ENCODE measurements around the gene SLC38A7.

Gene SLC38A7

GRCh38 chr16:58647107-58647506 is 37.5 kb downstream of the SLC38A7 start:
- H3K4me3 ChIP-seq (ENCODE audit: low read depth, low read length), result no peak overlapping the region
- TF ChIP-seq CTCF (IDR thresholded peaks at IDR 0.05; ENCODE audit: control insufficient read depth, extremely low read depth, insufficient read depth), result no peak
- no peak for DNase-seq (ENCODE audit: low read depth)

- TF ChIP-seq CTCF (IDR thresholded peaks at IDR 0.05; ENCODE audit: control insufficient read depth, extremely low read depth, insufficient read depth), result no peak
- DNase-seq (ENCODE audit: low read depth), result peak; percentile 55
- no peak overlapping the region for H3K4me3 ChIP-seq (ENCODE audit: low read depth, low read length)
Observed at GRCh38 chr16:58644765-58645487, 39.6 kb downstream of the SLC38A7 start.

DNA sequence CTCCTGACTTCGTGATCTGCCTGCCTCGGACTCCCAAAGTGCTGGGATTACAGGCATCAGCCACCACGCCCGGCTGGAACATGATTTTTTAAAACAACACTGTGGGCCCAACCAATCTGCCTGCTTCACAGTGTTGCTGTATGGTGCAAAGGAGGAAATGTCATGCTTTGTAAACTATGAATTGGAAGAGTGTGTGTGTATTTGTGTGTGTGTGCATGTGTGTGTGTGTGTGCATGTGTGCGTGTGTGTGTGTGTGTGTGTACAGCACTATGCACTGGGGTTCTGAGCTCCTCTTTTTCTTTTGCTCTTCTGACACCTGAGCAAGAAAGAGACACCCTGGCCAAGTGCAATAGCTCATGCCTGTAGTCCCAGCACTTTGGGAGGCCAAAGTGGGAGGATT is 40.5 kb downstream of the SLC38A7 start:
- no peak overlapping the region for H3K4me3 ChIP-seq (ENCODE audit: low read depth, low read length)
- DNase-seq (ENCODE audit: low read depth), result no peak
- TF ChIP-seq CTCF (IDR thresholded peaks at IDR 0.05; ENCODE audit: control insufficient read depth, extremely low read depth, insufficient read depth), result no peak

DNA sequence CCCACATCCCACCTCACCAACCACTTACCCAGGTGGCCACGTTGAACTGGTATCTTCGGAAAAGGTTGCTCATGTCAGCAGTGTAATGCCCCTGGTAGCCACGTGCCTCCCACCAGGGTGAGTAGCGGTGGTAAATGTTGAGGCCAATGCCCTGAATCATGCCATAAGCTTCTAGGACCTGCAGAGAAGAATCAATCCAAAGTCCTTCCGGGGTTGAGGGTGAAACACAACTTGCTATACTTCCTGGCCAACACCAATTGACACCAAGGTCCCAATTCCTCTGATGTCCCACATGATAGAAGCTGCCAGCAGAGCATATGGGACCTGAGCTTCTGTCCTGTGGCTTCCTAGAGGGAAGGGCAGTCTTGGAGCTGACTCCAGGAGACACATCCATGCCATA is 43.6 kb downstream of the SLC38A7 start:
- no peak overlapping the region for H3K4me3 ChIP-seq (ENCODE audit: low read depth, low read length)
- no peak for DNase-seq (ENCODE audit: low read depth)
- no peak for TF ChIP-seq CTCF (IDR thresholded peaks at IDR 0.05; ENCODE audit: control insufficient read depth, extremely low read depth, insufficient read depth)

DNA sequence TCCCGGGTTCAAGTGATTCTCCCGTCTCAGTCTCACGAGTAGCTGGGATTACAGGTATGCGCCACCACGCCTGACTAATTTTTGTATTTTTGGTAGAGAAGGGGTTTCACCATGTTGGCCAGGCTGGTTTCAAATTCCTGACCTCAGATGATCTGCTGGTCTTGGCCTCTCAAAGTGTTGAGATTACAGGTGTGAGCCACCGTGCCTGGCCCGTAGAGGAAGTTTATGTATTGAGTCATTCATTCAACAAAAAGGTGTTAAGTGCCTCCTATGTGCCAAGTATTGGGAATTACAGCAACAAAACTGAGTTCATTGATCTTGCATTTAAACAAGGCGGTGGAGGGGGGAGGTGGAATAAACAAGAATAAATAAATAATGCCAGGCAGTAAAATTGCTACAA is 44.7 kb downstream of the SLC38A7 start:
- no peak for TF ChIP-seq CTCF (IDR thresholded peaks at IDR 0.05; ENCODE audit: control insufficient read depth, extremely low read depth, insufficient read depth)
- H3K4me3 ChIP-seq (ENCODE audit: low read depth, low read length), result no peak overlapping the region
- no peak for DNase-seq (ENCODE audit: low read depth)

- DNase-seq (ENCODE audit: low read depth), result no peak
- no peak overlapping the region for H3K4me3 ChIP-seq (ENCODE audit: low read depth, low read length)
- no peak for TF ChIP-seq CTCF (IDR thresholded peaks at IDR 0.05; ENCODE audit: control insufficient read depth, extremely low read depth, insufficient read depth)
Observed at GRCh38 chr16:58639230-58639629, 45.3 kb downstream of the SLC38A7 start.
